Kidney (tissue), 14 donors: ENCODE measurements around the gene GPATCH8. TPM values are rescaled to one million over a fixed set of nuclear protein-coding genes. Genes with fewer than 3 reads are reported as not detected.

Experiments used
- DNase-seq, 5 donors: peaks; one replicate each; pipeline ENCODE4 v3.0.0-alpha.2; 2013 to 2020
- FAIRE-seq: peaks from 2 replicates; lab custom pipeline; 2012; peaks lifted over from hg19 to GRCh38; lab: Jason Lieb, UNC
- H3K27ac ChIP-seq, 2 donors: one replicate each; pipeline ENCODE4 v1.7.0; 2013; ENCODE audit warnings: low read depth in 2 of 2, low read length in 2 of 2, inconsistent platforms in 1 of 2
- H3K27me3 ChIP-seq: one replicate; pipeline ENCODE4 v1.7.1; 2013; ENCODE audit warnings: low read length, inconsistent platforms; ENCODE audit not compliant: control insufficient read depth, insufficient read depth
- H3K36me3 ChIP-seq, 3 donors: one replicate each; pipeline versions ENCODE4 v1.7.0 to v1.7.1; 2013; ENCODE audit warnings: low read length in 3 of 3, control low read depth in 1 of 3, inconsistent platforms in 1 of 3; ENCODE audit not compliant: insufficient read depth in 3 of 3, control insufficient read depth in 2 of 3
- H3K4me1 ChIP-seq, 3 donors: one replicate each; pipeline versions ENCODE4 v1.7.0 to v1.7.1; 2013; ENCODE audit warnings: low read length in 3 of 3, inconsistent platforms in 1 of 3, low read depth in 1 of 3; ENCODE audit not compliant: control insufficient read depth in 2 of 3, insufficient read depth in 2 of 3
- H3K4me3 ChIP-seq, 3 donors: one replicate each; pipeline versions ENCODE4 v1.7.0 to v1.8.1; 2013; ENCODE audit warnings: low read length in 3 of 3, control low read depth in 1 of 3, inconsistent platforms in 1 of 3
- H3K9ac ChIP-seq, 3 donors: one replicate each; pipeline versions ENCODE4 v1.7.0 to v1.7.1; 2013; ENCODE audit warnings: low read length in 3 of 3, control low read depth in 1 of 3, inconsistent platforms in 1 of 3
- H3K9me3 ChIP-seq, 3 donors: one replicate each; pipeline versions ENCODE4 v1.7.0 to v1.7.1; 2013; ENCODE audit warnings: low read length in 3 of 3, control low read depth in 1 of 3, inconsistent platforms in 1 of 3; ENCODE audit not compliant: control insufficient read depth in 2 of 3, insufficient read depth in 1 of 3
- intact Hi-C: fragments of 100-400 bp; cut with DNase I; formaldehyde crosslinking; loops from one replicate; pipeline ENCODE4 v1.11.1; 2022
- polyA plus RNA-seq: library from polyadenylated mRNA; stranded (reverse); fragments of 350-450 nt; fragmentation: Illumina TruSeq; extraction: RNeasy Lipid Tissue Mini Kit (QIAGEN cat#74804); gene quantifications from one replicate; pipeline ENCODE4 v1.2.3, GENCODE V29; 2014; ENCODE audit warnings: low read depth, low replicate concordance; ENCODE audit not compliant: insufficient read depth
- total RNA-seq: library from RNA; stranded (reverse); fragmentation: NEBNext Ultra II Directional; extraction: Animal tissue kit (Norgen Biotek cat#: 25700); gene quantifications from one replicate; pipeline ENCODE4 v1.2.1, GENCODE V29; 2021
- TF ChIP-seq, protein P1 (sequence below): IDR thresholded peaks from 3 replicates; pipeline ENCODE4 v1.5.1; 2012; ENCODE audit warnings: mild to moderate bottlenecking, moderate library complexity, borderline replicate concordance; ENCODE audit not compliant: insufficient read depth; ENCODE audit errors: extremely low read depth
- donor health status: control.
- donor health status: control.
- donor health status: control.
- donor health status: control.
- donor health status: control.
- donor health status: DM: yes; HTN: yes; CAD: no.
- donor health status: Normal renal cell carcinoma (clear cell type).

GPATCH8 gene
- total and polyA plus RNA-seq, 2 donors from 2014 or later: 3.5 to 47.0 TPM

DNA sequence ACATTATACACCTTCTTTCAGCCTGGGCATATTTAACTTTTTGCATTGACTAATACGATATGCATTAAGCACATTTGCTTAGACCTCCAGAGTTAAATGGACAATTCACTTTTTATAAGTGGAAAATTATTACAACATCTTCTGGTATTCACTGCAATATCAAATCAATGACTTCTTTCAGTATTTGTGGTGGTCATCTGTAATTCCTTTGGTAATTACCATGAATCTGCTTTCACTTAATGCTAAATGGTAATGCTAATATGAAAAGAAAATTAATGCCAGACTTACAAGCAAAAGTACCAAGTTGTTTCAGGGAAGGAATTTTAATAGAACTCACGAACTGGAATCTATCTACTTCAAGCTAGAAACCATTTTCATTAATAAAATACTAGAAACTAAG is 6.4 kb downstream of the GPATCH8 start:
- no peaks in the 10 kb centered on the region for H3K27me3 ChIP-seq
- no peak overlapping the region for H3K9ac ChIP-seq
- peaks cover 0 to 11% (median 0%) of the 10 kb centered on the region in 3 donors for H3K4me1 ChIP-seq
- H3K4me3 ChIP-seq: no peak overlapping the region
- intact Hi-C loops: no loop called here
- TF ChIP-seq, protein P1, sequence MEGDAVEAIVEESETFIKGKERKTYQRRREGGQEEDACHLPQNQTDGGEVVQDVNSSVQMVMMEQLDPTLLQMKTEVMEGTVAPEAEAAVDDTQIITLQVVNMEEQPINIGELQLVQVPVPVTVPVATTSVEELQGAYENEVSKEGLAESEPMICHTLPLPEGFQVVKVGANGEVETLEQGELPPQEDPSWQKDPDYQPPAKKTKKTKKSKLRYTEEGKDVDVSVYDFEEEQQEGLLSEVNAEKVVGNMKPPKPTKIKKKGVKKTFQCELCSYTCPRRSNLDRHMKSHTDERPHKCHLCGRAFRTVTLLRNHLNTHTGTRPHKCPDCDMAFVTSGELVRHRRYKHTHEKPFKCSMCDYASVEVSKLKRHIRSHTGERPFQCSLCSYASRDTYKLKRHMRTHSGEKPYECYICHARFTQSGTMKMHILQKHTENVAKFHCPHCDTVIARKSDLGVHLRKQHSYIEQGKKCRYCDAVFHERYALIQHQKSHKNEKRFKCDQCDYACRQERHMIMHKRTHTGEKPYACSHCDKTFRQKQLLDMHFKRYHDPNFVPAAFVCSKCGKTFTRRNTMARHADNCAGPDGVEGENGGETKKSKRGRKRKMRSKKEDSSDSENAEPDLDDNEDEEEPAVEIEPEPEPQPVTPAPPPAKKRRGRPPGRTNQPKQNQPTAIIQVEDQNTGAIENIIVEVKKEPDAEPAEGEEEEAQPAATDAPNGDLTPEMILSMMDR: no peak
- no peak for DNase-seq
- no peak for FAIRE-seq
- H3K36me3 ChIP-seq: no peaks in the 10 kb centered on the region
- H3K27ac ChIP-seq: no peak overlapping the region
- H3K9me3 ChIP-seq: no peaks in the 10 kb centered on the region

DNA sequence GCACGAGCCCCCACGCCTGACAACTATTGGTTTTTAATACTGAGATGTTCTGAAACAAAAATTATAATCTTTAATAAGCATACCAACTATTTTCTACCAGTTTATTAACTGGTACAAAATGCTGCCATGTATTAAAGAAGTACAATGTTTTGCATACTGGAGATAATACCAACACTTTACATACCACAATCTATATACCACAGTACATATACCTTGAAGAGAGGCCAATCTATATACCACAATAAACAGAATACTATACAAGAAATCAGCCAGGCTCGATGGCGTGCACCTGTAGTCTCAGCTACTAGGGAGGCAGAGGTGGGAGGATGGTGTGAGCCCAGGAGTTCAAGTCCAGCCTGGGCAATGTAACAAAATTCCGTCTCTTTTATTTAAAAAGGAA is 9.9 kb downstream of the GPATCH8 start:
- TF ChIP-seq, protein P1: no peak
- Histone ChIP-seq H3K4me1 (peaks cover 0 to 10% (median 0%) of the 10 kb centered on the region in 3 donors), H3K4me3 (no peak overlapping the region), H3K36me3 (peaks cover 0 to 4% (median 0%) of the 10 kb centered on the region in 3 donors), H3K9me3 (no peaks in the 10 kb centered on the region), H3K27me3 (no peaks in the 10 kb centered on the region), H3K27ac (no peak overlapping the region), H3K9ac (no peak overlapping the region)
- DNase-seq (no peak), FAIRE-seq (no peak)
- intact Hi-C loops: no loop called here

DNA sequence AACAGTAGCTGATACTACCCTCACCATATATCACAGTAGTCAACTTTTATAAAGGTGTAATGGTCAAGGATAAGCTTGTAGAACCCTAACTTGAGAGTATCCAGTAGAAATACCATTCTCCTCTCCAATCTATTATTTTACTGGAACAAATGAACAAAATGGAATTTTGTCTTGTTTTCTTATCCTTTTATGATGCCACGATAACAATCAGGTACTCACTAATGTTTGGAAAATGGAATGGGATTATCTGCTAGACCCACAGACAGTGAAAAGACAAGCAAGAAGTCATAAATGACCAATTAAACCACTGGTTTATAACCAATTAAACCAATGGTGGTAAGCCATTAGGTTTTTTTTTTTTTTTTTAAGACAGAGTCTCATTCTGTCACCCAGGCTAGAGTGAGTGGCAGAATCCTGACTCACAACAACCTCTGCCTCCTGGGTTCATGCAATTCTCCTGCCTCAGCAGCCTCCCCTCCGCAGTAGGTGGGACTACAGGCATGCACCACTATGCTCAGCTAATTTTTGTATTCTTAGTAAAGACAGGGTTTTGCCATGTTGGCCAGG is 10.4 kb downstream of the GPATCH8 start:
- H3K9ac ChIP-seq: no peak overlapping the region
- peaks cover 0 to 4% (median 0%) of the 10 kb centered on the region in 3 donors for H3K36me3 ChIP-seq
- H3K4me1 ChIP-seq: peaks cover 0 to 6% (median 0%) of the 10 kb centered on the region in 3 donors
- H3K27me3 ChIP-seq: no peaks in the 10 kb centered on the region
- no peaks in the 10 kb centered on the region for H3K9me3 ChIP-seq
- DNase-seq (no peak), FAIRE-seq (no peak)
- intact Hi-C loops: no loop called here
- no peak overlapping the region for H3K27ac ChIP-seq
- TF ChIP-seq, protein P1: no peak
- no peak overlapping the region for H3K4me3 ChIP-seq

DNA sequence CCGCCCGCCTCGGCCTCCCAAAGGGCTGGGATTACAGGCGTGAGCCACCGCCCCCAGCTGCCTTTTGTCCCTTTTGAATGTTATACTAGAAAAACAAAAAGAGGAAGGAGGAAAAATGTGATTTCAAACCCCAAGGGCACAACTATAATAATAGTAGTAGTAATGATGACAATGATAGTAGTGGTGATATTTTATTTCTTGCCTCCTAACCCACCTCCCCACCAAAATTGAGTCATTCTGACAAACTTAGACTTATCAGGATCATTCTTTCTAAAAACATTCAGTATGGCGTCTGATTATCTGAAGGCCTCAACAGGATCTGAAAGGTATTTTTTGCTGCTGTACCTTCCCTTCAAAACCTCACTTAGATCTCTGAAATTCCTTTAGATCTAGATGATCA is 13.6 kb downstream of the GPATCH8 start:
- Histone ChIP-seq H3K36me3 (peaks cover 0 to 4% (median 0%) of the 10 kb centered on the region in 3 donors), H3K27me3 (no peaks in the 10 kb centered on the region), H3K4me3 (no peak overlapping the region), H3K9me3 (no peaks in the 10 kb centered on the region), H3K27ac (no peak overlapping the region), H3K4me1 (peaks cover 0 to 4% (median 0%) of the 10 kb centered on the region in 3 donors), H3K9ac (no peak overlapping the region)
- FAIRE-seq: no peak
- intact Hi-C loops: no loop called here
- TF ChIP-seq, protein P1: no peak
- no peak for DNase-seq
